ENCODE data around the gene DOCK9. TPM values are rescaled to one million over a fixed set of nuclear protein-coding genes. Genes with fewer than 3 reads are reported as not detected.

Gene DOCK9, protein sequence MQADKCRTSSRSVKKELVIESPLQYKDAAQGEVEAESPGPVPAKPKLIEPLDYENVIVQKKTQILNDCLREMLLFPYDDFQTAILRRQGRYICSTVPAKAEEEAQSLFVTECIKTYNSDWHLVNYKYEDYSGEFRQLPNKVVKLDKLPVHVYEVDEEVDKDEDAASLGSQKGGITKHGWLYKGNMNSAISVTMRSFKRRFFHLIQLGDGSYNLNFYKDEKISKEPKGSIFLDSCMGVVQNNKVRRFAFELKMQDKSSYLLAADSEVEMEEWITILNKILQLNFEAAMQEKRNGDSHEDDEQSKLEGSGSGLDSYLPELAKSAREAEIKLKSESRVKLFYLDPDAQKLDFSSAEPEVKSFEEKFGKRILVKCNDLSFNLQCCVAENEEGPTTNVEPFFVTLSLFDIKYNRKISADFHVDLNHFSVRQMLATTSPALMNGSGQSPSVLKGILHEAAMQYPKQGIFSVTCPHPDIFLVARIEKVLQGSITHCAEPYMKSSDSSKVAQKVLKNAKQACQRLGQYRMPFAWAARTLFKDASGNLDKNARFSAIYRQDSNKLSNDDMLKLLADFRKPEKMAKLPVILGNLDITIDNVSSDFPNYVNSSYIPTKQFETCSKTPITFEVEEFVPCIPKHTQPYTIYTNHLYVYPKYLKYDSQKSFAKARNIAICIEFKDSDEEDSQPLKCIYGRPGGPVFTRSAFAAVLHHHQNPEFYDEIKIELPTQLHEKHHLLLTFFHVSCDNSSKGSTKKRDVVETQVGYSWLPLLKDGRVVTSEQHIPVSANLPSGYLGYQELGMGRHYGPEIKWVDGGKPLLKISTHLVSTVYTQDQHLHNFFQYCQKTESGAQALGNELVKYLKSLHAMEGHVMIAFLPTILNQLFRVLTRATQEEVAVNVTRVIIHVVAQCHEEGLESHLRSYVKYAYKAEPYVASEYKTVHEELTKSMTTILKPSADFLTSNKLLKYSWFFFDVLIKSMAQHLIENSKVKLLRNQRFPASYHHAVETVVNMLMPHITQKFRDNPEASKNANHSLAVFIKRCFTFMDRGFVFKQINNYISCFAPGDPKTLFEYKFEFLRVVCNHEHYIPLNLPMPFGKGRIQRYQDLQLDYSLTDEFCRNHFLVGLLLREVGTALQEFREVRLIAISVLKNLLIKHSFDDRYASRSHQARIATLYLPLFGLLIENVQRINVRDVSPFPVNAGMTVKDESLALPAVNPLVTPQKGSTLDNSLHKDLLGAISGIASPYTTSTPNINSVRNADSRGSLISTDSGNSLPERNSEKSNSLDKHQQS (N-terminal part only)
- 16.6 and 17.9 TPM in 2 replicates for polyA plus RNA-seq (2012; rRNA removed)
- 14.3 and 14.9 TPM in 2 replicates for polyA plus RNA-seq (2012; cell fraction: cytosol; rRNA removed)
- 18.5 and 22.2 TPM in 2 replicates for polyA plus RNA-seq (2012; cell fraction: nucleus; rRNA removed)

DNA sequence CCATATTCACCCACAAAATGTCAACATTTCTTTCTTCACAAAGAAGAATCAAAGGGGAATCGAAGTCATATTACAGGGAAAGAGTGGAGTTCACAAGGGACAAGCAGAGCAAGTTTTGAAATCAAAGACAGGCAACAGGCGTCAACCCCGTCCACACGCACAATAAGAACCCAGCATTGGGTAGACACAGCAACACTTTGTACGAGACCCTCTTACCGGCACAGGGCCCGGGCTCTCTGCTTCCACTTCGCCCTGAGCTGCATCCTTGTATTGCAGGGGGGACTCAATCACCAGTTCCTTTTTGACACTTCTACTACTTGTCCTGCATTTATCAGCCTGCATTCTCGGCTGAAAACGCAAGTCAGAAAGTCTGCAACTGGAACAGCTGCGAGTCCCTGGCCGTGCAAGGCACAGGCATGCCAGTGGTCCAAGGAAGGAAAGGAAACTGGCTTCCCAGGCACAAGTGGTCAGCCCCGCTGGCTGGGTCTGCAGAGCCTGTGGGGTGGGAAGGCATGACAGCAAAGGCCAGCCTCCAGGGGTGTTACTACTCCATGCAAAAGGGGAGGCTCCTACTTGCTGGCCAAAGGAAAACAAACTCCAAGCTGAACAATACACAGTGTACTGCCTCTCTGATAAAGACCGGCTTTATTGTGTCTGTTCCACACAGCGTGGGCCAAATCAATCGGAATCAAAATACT lies at the start of gene DOCK9:
TSS of gene DOCK9 (minus strand) at position 497 of the 698 bp plus-strand sequence. CDS start at position 342, 155 bp downstream.
- H3K9me3 ChIP-seq: no peaks in the 10 kb centered on the region
- DNase-seq: no peak
- H3K9ac ChIP-seq: peak within 1 kb of the TSS; percentile 52; the same call in 1 of the 2 replicates
- ChIA-PET CTCF (interaction anchor here (1.7 kb wide), 1 partner anchor 56 kb away, joined by 3 read pairs; no protein-coding TSS in a partner anchor), POLR2A (no interaction called here)
- no peaks in the 10 kb centered on the region for H3K36me3 ChIP-seq (replicated peaks in 1 of 2; ENCODE audit: control insufficient read depth in 1 of 2, insufficient read depth in 2 of 2, low read length in 1 of 2)
- H3K4me1 ChIP-seq (ENCODE audit: control insufficient read depth in 1 of 2, insufficient read depth in 2 of 2, low read depth in 1 of 2, low read length in 1 of 2): peaks cover 6 to 32% of the 10 kb centered on the region in 2 experiments; a peak in 2 of 4 replicates
- TF ChIP-seq MXI1 (IDR thresholded peaks at IDR 0.05; ENCODE audit: low read depth, low read length) (no peak), EP300 (IDR thresholded peaks at IDR 0.05; ENCODE audit: borderline replicate concordance in 1 of 2, low read depth in 1 of 2, low read length in 1 of 2) (no peak), GATA2 (CRISPR knock-in tag; IDR thresholded peaks at IDR 0.05) (no peak), FOXJ3 (CRISPR knock-in tag; IDR thresholded peaks at IDR 0.05) (no peak), RAD21 (IDR thresholded peaks at IDR 0.05; ENCODE audit: low read length) (no peak), ELF1 (IDR thresholded peaks at IDR 0.05) (no peak), GABPA (IDR thresholded peaks at IDR 0.05; ENCODE audit: low read depth) (no peak), JUND (IDR thresholded peaks at IDR 0.05) (no peak), NFIC (IDR thresholded peaks at IDR 0.05; ENCODE audit: borderline replicate concordance) (no peak)
- TF ChIP-seq, protein P1, sequence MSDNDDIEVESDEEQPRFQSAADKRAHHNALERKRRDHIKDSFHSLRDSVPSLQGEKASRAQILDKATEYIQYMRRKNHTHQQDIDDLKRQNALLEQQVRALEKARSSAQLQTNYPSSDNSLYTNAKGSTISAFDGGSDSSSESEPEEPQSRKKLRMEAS (IDR thresholded peaks at IDR 0.05; ENCODE audit: low read depth): no peak
- TF ChIP-seq, protein P2, sequence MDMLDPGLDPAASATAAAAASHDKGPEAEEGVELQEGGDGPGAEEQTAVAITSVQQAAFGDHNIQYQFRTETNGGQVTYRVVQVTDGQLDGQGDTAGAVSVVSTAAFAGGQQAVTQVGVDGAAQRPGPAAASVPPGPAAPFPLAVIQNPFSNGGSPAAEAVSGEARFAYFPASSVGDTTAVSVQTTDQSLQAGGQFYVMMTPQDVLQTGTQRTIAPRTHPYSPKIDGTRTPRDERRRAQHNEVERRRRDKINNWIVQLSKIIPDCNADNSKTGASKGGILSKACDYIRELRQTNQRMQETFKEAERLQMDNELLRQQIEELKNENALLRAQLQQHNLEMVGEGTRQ (IDR thresholded peaks at IDR 0.05; ENCODE audit: borderline replicate concordance, low read depth, low read length): no peak
- TF ChIP-seq, protein P3, sequence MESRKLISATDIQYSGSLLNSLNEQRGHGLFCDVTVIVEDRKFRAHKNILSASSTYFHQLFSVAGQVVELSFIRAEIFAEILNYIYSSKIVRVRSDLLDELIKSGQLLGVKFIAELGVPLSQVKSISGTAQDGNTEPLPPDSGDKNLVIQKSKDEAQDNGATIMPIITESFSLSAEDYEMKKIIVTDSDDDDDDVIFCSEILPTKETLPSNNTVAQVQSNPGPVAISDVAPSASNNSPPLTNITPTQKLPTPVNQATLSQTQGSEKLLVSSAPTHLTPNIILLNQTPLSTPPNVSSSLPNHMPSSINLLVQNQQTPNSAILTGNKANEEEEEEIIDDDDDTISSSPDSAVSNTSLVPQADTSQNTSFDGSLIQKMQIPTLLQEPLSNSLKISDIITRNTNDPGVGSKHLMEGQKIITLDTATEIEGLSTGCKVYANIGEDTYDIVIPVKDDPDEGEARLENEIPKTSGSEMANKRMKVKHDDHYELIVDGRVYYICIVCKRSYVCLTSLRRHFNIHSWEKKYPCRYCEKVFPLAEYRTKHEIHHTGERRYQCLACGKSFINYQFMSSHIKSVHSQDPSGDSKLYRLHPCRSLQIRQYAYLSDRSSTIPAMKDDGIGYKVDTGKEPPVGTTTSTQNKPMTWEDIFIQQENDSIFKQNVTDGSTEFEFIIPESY (IDR thresholded peaks at IDR 0.05; ENCODE audit: borderline replicate concordance, low read depth): no peak
- TF ChIP-seq, protein P4, sequence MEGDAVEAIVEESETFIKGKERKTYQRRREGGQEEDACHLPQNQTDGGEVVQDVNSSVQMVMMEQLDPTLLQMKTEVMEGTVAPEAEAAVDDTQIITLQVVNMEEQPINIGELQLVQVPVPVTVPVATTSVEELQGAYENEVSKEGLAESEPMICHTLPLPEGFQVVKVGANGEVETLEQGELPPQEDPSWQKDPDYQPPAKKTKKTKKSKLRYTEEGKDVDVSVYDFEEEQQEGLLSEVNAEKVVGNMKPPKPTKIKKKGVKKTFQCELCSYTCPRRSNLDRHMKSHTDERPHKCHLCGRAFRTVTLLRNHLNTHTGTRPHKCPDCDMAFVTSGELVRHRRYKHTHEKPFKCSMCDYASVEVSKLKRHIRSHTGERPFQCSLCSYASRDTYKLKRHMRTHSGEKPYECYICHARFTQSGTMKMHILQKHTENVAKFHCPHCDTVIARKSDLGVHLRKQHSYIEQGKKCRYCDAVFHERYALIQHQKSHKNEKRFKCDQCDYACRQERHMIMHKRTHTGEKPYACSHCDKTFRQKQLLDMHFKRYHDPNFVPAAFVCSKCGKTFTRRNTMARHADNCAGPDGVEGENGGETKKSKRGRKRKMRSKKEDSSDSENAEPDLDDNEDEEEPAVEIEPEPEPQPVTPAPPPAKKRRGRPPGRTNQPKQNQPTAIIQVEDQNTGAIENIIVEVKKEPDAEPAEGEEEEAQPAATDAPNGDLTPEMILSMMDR (IDR thresholded peaks at IDR 0.05): no peak
- no peaks in the 10 kb centered on the region for H3K9me2 ChIP-seq
- peaks cover 13% of the 10 kb centered on the region; the same call in 1 of the 2 replicates for H3K79me2 ChIP-seq (ENCODE audit: insufficient read depth)
- H3F3A ChIP-seq (replicated peaks; ENCODE audit: insufficient read depth): no peaks in the 10 kb centered on the region
- WGBS (ENCODE audit: low lambda C conversion rate): 86% methylated on average over 16 of the region's 16 CpGs
- peak within 1 kb of the TSS; percentile 67 for H3K4me2 ChIP-seq
- H2AFZ ChIP-seq (ENCODE audit: low read depth): no peak within 1 kb of the TSS; the same call in 1 of the 2 replicates
- H3K4me3 ChIP-seq (ENCODE audit: low read depth in 2 of 2, low read length in 1 of 2): peak within 1 kb of the TSS in 1 of 2 experiments; percentile 16; a peak in 1 of 4 replicates
- H3K27ac ChIP-seq (ENCODE audit: low read depth in 2 of 2, low read length in 1 of 2): peak within 1 kb of the TSS in 1 of 2 experiments; percentile 74; a peak in 3 of 4 replicates
- no peaks in the 10 kb centered on the region for H3K27me3 ChIP-seq (ENCODE audit: insufficient read depth)
- no peaks in the 10 kb centered on the region for H4K20me1 ChIP-seq (ENCODE audit: insufficient read depth)

All from SK-N-SH (cell line).